Astrocyte (in vitro differentiated cells and primary cell): Measurements from ENCODE around the gene TMEM259. TPM values are rescaled to one million over a fixed set of nuclear protein-coding genes. Genes with fewer than 3 reads are reported as not detected.

ENCODE experiments used
- DNase-seq: peaks from one replicate; pipeline ENCODE4 v3.0.0-alpha.2; 2010; ENCODE audit warnings: low read depth
- FAIRE-seq: peaks from 2 replicates; lab custom pipeline; 2011; peaks lifted over from hg19 to GRCh38; lab: Jason Lieb, UNC
- H2AFZ ChIP-seq: 2 replicates; pipeline ENCODE4 v1.6.0; 2012; ENCODE audit warnings: low read depth, low read length, inconsistent platforms
- H3K27ac ChIP-seq: 2 replicates; pipeline ENCODE4 v1.5.1; 2011; ENCODE audit warnings: low read depth, low read length, inconsistent platforms
- H3K27me3 ChIP-seq: 2 replicates; pipeline ENCODE4 v1.6.0; 2011; ENCODE audit warnings: low read length, inconsistent platforms; ENCODE audit not compliant: insufficient read depth
- H3K36me3 ChIP-seq: 2 replicates; pipeline ENCODE4 v1.5.1; 2011; ENCODE audit warnings: low read length, inconsistent platforms; ENCODE audit not compliant: insufficient read depth
- H3K4me1 ChIP-seq: 2 replicates; pipeline ENCODE4 v1.5.1; 2011; ENCODE audit warnings: low read length, inconsistent platforms; ENCODE audit not compliant: insufficient read depth
- H3K4me2 ChIP-seq: 2 replicates; pipeline ENCODE4 v1.6.0; 2012; ENCODE audit warnings: low read length, inconsistent platforms
- H3K4me3 ChIP-seq: 2 replicates; pipeline ENCODE4 v1.5.1; 2011; ENCODE audit warnings: low read depth, mild to moderate bottlenecking, low read length, inconsistent platforms; ENCODE audit not compliant: insufficient read depth
- H3K79me2 ChIP-seq: 2 replicates; pipeline ENCODE4 v1.6.0; 2012; ENCODE audit warnings: mild to moderate bottlenecking, low read length, inconsistent platforms; ENCODE audit not compliant: insufficient read depth
- H3K9ac ChIP-seq: 2 replicates; pipeline ENCODE4 v1.6.0; 2012; ENCODE audit warnings: mild to moderate bottlenecking, low read length, inconsistent platforms
- H3K9me3 ChIP-seq: 2 replicates; pipeline ENCODE4 v1.5.1; 2012; ENCODE audit warnings: low read depth, mild to moderate bottlenecking, low read length, inconsistent platforms; ENCODE audit not compliant: insufficient read depth
- H4K20me1 ChIP-seq: 2 replicates; pipeline ENCODE4 v1.6.0; 2012; ENCODE audit warnings: low read length, inconsistent platforms; ENCODE audit not compliant: insufficient read depth
- H3K27ac Mint-ChIP-seq: one replicate; pipeline ENCODE4 v1.8.0; 2021; ENCODE audit warnings: mild to moderate bottlenecking, mixed read lengths; ENCODE audit not compliant: unreplicated experiment
- H3K27me3 Mint-ChIP-seq: one replicate; pipeline ENCODE4 v1.8.0; 2021; ENCODE audit warnings: low read depth, mixed read lengths; ENCODE audit not compliant: unreplicated experiment
- H3K36me3 Mint-ChIP-seq: one replicate; pipeline ENCODE4 v1.8.0; 2021; ENCODE audit warnings: low read depth, mixed read lengths; ENCODE audit not compliant: unreplicated experiment
- H3K4me1 Mint-ChIP-seq: one replicate; pipeline ENCODE4 v1.8.0; 2021; ENCODE audit warnings: low read depth, mixed read lengths; ENCODE audit not compliant: unreplicated experiment
- H3K4me3 Mint-ChIP-seq: one replicate; pipeline ENCODE4 v1.8.0; 2021; ENCODE audit warnings: mild to moderate bottlenecking, moderate library complexity, mixed read lengths; ENCODE audit not compliant: unreplicated experiment
- H3K9me3 Mint-ChIP-seq: one replicate; pipeline ENCODE4 v1.8.0; 2021; ENCODE audit warnings: mild to moderate bottlenecking, mixed read lengths; ENCODE audit not compliant: unreplicated experiment
- EZH2 ChIP-seq: IDR thresholded peaks from 2 replicates; pipeline ENCODE4 v1.6.1; 2012; ENCODE audit warnings: mild to moderate bottlenecking, low read length, inconsistent platforms; ENCODE audit not compliant: insufficient read depth
- total RNA-seq: library from RNA; stranded (reverse); gene quantifications from 2 replicates; pipeline ENCODE4 v1.2.1, GENCODE V29; 2021
- TF ChIP-seq, protein P1 (sequence below): IDR thresholded peaks from 2 replicates; pipeline ENCODE4 v1.5.1; 2011; ENCODE audit warnings: low read depth, mild to moderate bottlenecking, inconsistent platforms, low read length, moderate library complexity; ENCODE audit not compliant: insufficient read depth

The TMEM259 gene
- total RNA-seq, 1 donor from 2014 or later, result 155 TPM

DNA sequence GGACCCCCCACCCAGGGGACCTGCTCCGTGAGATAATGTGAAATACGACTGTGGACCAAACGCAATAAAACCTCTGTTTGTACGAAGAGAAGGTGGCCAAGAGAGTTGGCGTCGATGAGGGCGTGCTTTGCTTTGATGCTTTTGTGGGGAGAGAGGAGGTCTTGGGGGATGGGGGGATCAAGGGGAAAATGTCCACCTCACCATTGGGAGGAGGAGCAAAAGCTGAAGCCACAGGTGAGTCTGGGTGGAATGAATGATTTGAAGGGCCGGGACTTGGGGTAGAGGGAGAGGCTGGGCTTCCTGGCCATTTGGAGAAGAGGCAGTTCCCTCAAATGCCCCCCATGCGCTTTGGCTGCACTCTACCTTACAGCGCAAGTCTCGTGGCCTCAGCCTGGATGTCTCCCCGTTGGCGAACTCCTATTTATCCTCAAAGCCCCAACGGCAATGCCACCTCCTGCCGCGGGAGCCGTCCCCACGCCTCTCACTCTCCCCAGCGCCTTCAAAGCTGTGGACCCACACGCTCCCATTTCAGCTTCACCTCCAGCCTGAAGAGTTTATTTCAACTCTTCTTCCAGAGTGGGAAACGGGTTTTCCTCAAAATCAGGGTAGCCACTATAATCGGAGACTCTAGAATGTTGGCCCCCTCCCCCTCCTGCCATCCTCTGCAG, 18.2 kb upstream of the TMEM259 start:
- Histone ChIP-seq H3K27me3 (no peaks in the 10 kb centered on the region), H4K20me1 (peaks cover 50% of the 10 kb centered on the region), H3K9me3 (no peaks in the 10 kb centered on the region), H3K4me2 (peak overlapping the region; percentile 87), H2AFZ (no peak overlapping the region), H3K4me1 (peaks cover 33% of the 10 kb centered on the region), H3K36me3 (peaks cover 17% of the 10 kb centered on the region), H3K79me2 (peaks cover 9% of the 10 kb centered on the region), H3K9ac (peak overlapping the region; percentile 22), H3K4me3 (peak overlapping the region; percentile 15), H3K27ac (no peak overlapping the region)
- DNase-seq (no peak), FAIRE-seq (no peak)
- TF ChIP-seq, protein P1, sequence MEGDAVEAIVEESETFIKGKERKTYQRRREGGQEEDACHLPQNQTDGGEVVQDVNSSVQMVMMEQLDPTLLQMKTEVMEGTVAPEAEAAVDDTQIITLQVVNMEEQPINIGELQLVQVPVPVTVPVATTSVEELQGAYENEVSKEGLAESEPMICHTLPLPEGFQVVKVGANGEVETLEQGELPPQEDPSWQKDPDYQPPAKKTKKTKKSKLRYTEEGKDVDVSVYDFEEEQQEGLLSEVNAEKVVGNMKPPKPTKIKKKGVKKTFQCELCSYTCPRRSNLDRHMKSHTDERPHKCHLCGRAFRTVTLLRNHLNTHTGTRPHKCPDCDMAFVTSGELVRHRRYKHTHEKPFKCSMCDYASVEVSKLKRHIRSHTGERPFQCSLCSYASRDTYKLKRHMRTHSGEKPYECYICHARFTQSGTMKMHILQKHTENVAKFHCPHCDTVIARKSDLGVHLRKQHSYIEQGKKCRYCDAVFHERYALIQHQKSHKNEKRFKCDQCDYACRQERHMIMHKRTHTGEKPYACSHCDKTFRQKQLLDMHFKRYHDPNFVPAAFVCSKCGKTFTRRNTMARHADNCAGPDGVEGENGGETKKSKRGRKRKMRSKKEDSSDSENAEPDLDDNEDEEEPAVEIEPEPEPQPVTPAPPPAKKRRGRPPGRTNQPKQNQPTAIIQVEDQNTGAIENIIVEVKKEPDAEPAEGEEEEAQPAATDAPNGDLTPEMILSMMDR, result no peak
- no peak for TF ChIP-seq EZH2
- Mint-ChIP-seq H3K27ac (peak overlapping the region; percentile 83), H3K27me3 (no peaks in the 10 kb centered on the region), H3K4me3 (peak overlapping the region; percentile 82), H3K36me3 (peaks cover 20% of the 10 kb centered on the region), H3K9me3 (no peaks in the 10 kb centered on the region), H3K4me1 (peaks cover 21% of the 10 kb centered on the region)

DNA sequence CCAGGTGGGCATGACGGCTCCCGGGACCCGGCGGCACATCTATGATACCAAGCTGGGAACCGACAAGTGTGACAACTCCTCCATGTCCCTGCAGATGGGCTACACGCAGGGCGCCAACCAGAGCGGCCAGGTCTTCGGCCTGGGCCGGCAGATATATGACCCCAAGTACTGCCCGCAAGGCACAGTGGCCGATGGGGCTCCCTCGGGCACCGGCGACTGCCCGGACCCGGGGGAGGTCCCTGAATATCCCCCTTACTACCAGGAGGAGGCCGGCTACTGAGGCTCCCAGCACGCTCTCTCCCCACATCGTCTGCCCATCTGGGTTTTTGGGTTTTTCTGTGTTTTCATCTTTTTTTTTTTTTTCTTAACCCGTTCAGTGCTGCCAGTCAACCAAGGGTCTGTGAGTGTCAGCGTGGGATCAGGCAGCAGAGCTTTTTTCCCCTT, 16.7 kb upstream of the TMEM259 start:
- Histone ChIP-seq H3K27me3 (no peaks in the 10 kb centered on the region), H4K20me1 (peaks cover 59% of the 10 kb centered on the region), H3K4me1 (peaks cover 36% of the 10 kb centered on the region), H3K4me2 (peak overlapping the region; percentile 54), H2AFZ (no peak overlapping the region), H3K4me3 (no peak overlapping the region), H3K9me3 (no peaks in the 10 kb centered on the region), H3K36me3 (peaks cover 23% of the 10 kb centered on the region), H3K27ac (peak overlapping the region; percentile 19), H3K9ac (no peak overlapping the region), H3K79me2 (peaks cover 17% of the 10 kb centered on the region)
- FAIRE-seq, result no peak
- no peaks in the 10 kb centered on the region for H3K9me3 Mint-ChIP-seq
- H3K27me3 Mint-ChIP-seq, result no peaks in the 10 kb centered on the region
- no peak for DNase-seq
- H3K4me3 Mint-ChIP-seq, result peak overlapping the region; percentile 72
- H3K36me3 Mint-ChIP-seq, result peaks cover 23% of the 10 kb centered on the region
- peaks cover 23% of the 10 kb centered on the region for H3K4me1 Mint-ChIP-seq
- no peak for TF ChIP-seq EZH2
- TF ChIP-seq, protein P1, result no peak
- H3K27ac Mint-ChIP-seq, result no peak overlapping the region

DNA sequence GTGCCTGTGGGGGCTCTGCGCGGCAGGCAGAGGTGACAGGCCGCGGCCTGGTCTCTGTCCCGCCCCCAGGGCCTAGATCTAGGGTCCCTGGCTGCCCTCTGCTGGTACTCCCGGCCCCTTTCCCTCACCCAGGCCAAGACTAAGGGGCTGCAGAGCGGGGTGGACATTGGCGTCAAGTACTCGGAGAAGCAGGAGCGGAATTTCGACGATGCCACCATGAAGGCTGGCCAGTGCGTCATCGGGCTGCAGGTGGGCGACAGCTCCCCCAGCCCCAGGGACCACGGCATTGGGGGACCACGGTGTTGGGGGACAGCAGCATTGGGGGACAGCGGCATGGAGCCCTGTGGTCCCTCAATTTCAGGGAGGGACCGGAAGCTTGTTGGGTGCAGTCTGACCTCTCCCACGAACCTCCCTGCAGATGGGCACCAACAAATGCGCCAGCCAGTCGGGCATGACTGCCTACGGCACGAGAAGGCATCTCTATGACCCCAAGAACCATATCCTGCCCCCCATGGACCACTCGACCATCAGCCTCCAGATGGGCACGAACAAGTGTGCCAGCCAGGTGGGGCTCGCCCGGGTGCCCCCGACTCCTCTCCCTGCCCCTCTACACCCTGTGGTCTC, 15.2 kb upstream of the TMEM259 start:
- Histone ChIP-seq H3K9ac (no peak overlapping the region), H3K9me3 (no peaks in the 10 kb centered on the region), H3K36me3 (peaks cover 33% of the 10 kb centered on the region), H3K4me3 (no peak overlapping the region), H3K4me1 (peaks cover 35% of the 10 kb centered on the region), H3K4me2 (no peak overlapping the region), H2AFZ (no peak overlapping the region), H3K79me2 (peaks cover 28% of the 10 kb centered on the region), H4K20me1 (peaks cover 70% of the 10 kb centered on the region), H3K27me3 (no peaks in the 10 kb centered on the region), H3K27ac (no peak overlapping the region)
- DNase-seq (no peak), FAIRE-seq (no peak)
- TF ChIP-seq, protein P1, result no peak
- no peak for TF ChIP-seq EZH2
- peaks cover 27% of the 10 kb centered on the region for H3K36me3 Mint-ChIP-seq
- H3K4me1 Mint-ChIP-seq, result peaks cover 22% of the 10 kb centered on the region
- no peak overlapping the region for H3K4me3 Mint-ChIP-seq
- no peaks in the 10 kb centered on the region for H3K27me3 Mint-ChIP-seq
- no peaks in the 10 kb centered on the region for H3K9me3 Mint-ChIP-seq
- no peak overlapping the region for H3K27ac Mint-ChIP-seq
